PC-9 (cell line): ENCODE measurements around the gene BRDT.

ENCODE experiments used
- CTCF ChIP-seq: fragments of 200-600 bp; sonication (generic); conservative IDR thresholded peaks from 2 replicates; pipeline ENCODE4 v1.6.1; 2017; ENCODE audit warnings: mixed run types, antibody characterized with exemption, mild to moderate bottlenecking, moderate library complexity
- EZH2 ChIP-seq: fragments of 200-600 bp; sonication (generic); IDR thresholded peaks from 2 replicates; pipeline ENCODE4 v1.8.0; 2017; ENCODE audit warnings: antibody characterized with exemption, low read depth

- no peak for TF ChIP-seq CTCF
- TF ChIP-seq EZH2 = no peak
Measured at GRCh38 chr1:92040971-92041370, 91.8 kb downstream of the BRDT start.
